Measurements from ENCODE around the gene OSR1. TPM values are rescaled to one million over a fixed set of nuclear protein-coding genes. Genes with fewer than 3 reads are reported as not detected.
"Not testable (repeated sequence)": the region's sequence is repeated elsewhere in the genome, so short reads cannot be mapped to it uniquely, and the experiment has no call there.

The OSR1 gene
- 1.9 and 2.2 TPM in 2 replicates for total RNA-seq (2014; rRNA removed; shearing (Covaris generic))

DNA sequence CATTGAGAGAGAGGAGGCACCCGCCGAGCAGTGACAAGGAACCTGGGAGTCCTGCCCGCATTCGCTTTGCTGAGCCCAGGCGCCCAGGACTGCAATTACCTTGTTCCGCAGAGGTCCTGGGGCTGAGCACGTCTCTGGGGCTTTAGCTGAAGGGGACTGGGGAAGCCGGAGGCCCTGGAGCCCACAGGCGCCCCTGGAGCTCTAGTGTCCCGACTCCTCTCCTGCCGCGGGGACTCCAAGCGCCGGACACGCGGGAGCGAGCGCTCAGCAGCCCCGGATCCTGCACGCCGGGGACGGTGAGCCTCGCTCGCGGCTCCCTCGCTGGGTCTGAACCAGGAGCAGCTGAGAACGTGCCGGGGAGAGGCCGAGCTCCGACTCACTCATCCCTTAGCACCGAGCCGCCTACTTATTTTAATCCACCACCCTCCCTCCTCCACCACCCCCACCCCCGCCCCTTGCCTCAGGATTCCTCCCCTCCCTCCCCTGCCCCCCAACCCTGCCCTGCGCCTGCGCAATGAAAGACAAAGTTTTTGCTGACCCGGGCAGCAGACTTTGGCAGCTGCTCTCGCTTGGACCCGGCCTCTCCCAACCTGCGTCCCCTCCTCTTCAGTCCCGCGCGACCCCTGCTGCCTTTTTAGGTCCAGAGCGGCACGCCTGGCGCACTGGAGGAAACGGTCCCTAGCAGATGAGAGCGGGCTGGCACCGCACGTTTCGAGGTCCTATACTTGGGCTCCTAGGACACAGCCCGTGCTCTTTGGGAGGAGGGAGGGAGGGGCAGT, at the start of gene OSR1:
OSR1 (minus strand) TSS at position 382 of the 779 bp plus-strand sequence. CDS start 4,818 bp downstream, outside the sequence.
- no peaks in the 10 kb centered on the region for H3K36me3 ChIP-seq
- DNase-seq (ENCODE audit: low read depth in 1 of 2, low spot score in 2 of 2): peak; percentile 65 to 77
- H3K9me3 ChIP-seq (replicated peaks): no peaks in the 10 kb centered on the region
- H3K4me1 ChIP-seq (replicated peaks): peaks cover 12% of the 10 kb centered on the region
- no peak within 1 kb of the TSS for H3K27ac ChIP-seq
- no peaks in the 10 kb centered on the region for H3K27me3 ChIP-seq (replicated peaks)
- H3K4me3 ChIP-seq: peak within 1 kb of the TSS; percentile 58

DNA sequence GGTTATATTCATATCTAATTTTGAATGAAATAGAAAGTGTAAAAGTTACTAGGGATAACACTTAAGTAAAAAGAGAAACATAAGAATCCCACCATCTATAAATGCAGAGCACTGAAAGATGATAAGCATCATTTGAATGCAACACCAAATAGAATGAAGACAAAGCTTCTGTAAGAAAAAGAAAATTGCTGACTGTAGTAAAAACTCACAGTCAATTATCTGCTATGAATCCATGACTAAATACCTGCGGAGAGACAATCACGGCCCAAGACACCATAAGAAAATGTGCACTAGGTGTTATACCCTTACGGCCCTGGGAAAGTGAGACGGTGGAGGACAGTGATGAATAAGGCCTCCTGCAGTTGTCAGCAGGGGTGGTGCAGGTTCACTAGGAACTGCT, 45.4 kb upstream of the OSR1 start:
- no peak overlapping the region for H3K4me3 ChIP-seq
- H3K4me1 ChIP-seq (replicated peaks): no peaks in the 10 kb centered on the region
- no peaks in the 10 kb centered on the region for H3K36me3 ChIP-seq
- 0 out of 2 replicates have a peak, but pooled peaks cover 2% of the 10 kb centered on the region for H3K27me3 ChIP-seq (replicated peaks)
- DNase-seq (ENCODE audit: low read depth in 1 of 2, low spot score in 2 of 2): no peak
- H3K27ac ChIP-seq: no peak overlapping the region
- H3K9me3 ChIP-seq (replicated peaks): no peaks in the 10 kb centered on the region

DNA sequence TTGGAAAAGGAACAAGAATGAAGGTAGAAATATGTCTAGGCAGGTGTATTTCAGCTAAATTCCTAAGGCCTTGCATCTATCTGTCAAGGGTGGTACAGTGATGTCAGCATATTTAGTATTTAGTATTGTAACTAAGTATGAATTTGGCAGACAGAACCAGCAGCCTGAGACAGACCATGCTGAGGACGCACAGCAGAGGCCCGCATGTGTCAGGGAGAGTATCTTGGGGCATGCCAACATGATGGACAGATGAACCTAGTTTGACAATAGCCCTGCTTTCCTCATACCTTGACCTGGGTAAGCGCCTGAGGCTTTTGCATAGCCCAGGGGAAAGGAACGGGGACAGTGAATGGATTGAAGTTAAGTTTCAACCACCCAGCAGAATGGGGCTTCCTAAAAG, 33.8 kb upstream of the OSR1 start:
- no peaks in the 10 kb centered on the region for H3K4me1 ChIP-seq (replicated peaks)
- no peak for DNase-seq (ENCODE audit: low read depth in 1 of 2, low spot score in 2 of 2)
- H3K36me3 ChIP-seq: no peaks in the 10 kb centered on the region
- H3K27ac ChIP-seq: no peak overlapping the region
- no peaks in the 10 kb centered on the region for H3K9me3 ChIP-seq (replicated peaks)
- no peaks in the 10 kb centered on the region for H3K27me3 ChIP-seq (replicated peaks)
- H3K4me3 ChIP-seq: no peak overlapping the region

DNA sequence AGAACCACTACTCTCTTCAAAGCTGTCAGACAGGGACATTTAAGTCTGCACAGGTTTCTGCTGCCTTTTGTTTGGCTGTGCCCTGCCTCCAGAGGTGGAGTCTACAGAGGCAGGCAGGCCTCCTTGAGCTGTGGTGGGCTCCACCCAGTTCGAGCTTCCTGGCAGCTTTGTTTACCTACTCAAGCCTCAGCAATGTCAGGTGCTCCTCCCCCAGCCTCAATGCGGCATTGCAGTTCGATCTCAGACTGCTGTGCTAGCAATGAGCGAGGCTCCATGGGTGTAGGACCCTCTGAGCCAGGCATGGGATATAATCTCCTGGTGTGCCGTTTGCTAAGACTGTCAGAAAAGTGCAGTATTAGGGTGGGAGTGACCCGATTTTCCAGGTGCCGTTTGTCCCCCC, 31.0 kb upstream of the OSR1 start:
- H3K9me3 ChIP-seq (replicated peaks); H3K4me1 ChIP-seq (replicated peaks); H3K27me3 ChIP-seq (replicated peaks); DNase-seq (ENCODE audit: low read depth in 1 of 2, low spot score in 2 of 2); H3K27ac ChIP-seq; H3K4me3 ChIP-seq; H3K36me3 ChIP-seq: not testable (repeated sequence)

DNA sequence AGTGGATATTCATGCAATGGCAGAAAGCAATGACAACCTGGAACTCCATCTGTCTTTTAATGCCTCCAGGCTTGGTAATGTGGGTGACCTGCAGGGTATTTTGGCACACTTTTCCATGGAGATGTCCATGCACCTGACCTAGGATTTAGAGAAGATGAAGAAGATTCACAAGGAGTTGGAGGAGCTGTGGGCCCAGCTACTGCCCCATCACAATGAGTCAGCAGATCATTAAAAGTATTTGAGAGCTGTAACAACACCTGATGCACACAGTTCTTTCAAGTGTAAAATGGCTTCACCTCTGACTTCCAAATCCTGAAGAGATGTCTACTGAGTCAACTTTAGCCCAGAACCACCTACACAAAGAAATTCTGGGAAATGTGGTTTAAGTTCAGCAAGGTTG, 22.1 kb upstream of the OSR1 start:
- no peak overlapping the region for H3K27ac ChIP-seq
- no peaks in the 10 kb centered on the region for H3K4me1 ChIP-seq (replicated peaks)
- no peak overlapping the region for H3K4me3 ChIP-seq
- no peaks in the 10 kb centered on the region; the same call in 1 of the 2 replicates for H3K27me3 ChIP-seq (replicated peaks)
- no peaks in the 10 kb centered on the region for H3K9me3 ChIP-seq (replicated peaks)
- no peak for DNase-seq (ENCODE audit: low read depth in 1 of 2, low spot score in 2 of 2)
- no peaks in the 10 kb centered on the region for H3K36me3 ChIP-seq

DNA sequence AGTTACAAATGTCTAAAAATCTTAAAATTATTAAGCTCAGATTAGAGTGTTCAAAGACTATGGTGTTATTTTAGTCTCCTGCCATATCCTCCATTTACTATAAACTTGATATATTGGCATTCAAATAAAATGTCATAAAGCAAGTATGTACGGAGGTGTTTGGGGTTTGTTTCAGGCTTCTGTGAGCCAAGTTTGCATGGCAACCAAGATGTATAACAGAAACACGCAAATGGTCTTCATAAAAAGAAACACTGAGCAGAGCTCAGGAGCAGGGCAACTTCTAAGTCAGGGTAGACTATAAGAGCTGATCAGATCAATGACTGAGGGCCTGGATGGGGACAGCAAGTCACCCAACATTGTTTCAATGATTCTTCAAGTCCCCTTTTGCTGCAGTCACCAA, 20.5 kb upstream of the OSR1 start:
- Histone ChIP-seq H3K36me3 (no peaks in the 10 kb centered on the region), H3K4me3 (no peak overlapping the region), H3K27me3 (replicated peaks) (no peaks in the 10 kb centered on the region; the same call in 1 of the 2 replicates), H3K9me3 (replicated peaks) (no peaks in the 10 kb centered on the region), H3K4me1 (replicated peaks) (no peaks in the 10 kb centered on the region), H3K27ac (no peak overlapping the region)
- no peak for DNase-seq (ENCODE audit: low read depth in 1 of 2, low spot score in 2 of 2)

DNA sequence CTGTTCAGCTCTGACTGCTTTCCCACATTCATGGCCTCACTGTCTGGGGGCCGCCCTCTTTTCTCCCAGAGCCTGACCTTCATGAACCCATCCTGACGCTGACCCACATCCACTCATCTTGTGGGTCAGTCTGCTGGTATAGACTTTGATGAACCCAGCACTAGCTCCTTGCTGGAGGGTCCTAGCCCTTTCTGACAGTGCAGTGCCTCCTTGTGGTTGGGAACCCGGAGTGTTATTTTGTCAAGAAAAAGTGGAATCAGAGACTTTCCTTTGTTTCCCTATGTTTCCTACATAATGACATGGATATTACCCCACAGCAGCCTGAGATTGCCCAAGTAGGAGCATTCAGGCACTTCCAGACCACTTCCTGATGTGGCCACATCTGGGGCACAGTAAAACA, 19.3 kb upstream of the OSR1 start:
- DNase-seq (ENCODE audit: low read depth in 1 of 2, low spot score in 2 of 2): no peak
- Histone ChIP-seq H3K36me3 (no peaks in the 10 kb centered on the region), H3K4me3 (no peak overlapping the region), H3K4me1 (replicated peaks) (no peaks in the 10 kb centered on the region), H3K27ac (no peak overlapping the region), H3K9me3 (replicated peaks) (no peaks in the 10 kb centered on the region), H3K27me3 (replicated peaks) (no peaks in the 10 kb centered on the region; the same call in 1 of the 2 replicates)

DNA sequence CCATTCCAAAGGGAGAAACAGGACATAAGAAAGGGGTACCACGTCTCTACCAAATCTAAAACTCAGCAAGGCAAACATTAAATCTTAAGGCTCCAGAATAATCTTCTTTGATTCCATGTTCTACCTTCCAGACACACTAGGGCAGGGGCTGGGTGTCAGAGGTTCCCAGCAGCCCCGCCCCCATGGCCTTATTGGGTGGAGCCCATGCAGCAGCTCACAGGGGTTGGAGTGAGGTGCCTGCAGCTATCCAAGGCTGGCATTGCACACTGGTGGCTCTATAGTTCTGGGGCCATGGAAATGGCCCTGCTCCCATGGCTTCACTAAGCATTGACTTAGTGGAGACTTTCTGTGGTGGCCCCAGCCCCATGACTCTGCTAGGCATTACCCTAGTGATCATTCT, 14.9 kb upstream of the OSR1 start:
- Histone ChIP-seq H3K4me1 (replicated peaks) (no peaks in the 10 kb centered on the region), H3K9me3 (replicated peaks) (no peaks in the 10 kb centered on the region), H3K27me3 (replicated peaks) (no peaks in the 10 kb centered on the region), H3K36me3 (no peaks in the 10 kb centered on the region), H3K4me3 (no peak overlapping the region), H3K27ac (no peak overlapping the region)
- DNase-seq (ENCODE audit: low read depth in 1 of 2, low spot score in 2 of 2): no peak

DNA sequence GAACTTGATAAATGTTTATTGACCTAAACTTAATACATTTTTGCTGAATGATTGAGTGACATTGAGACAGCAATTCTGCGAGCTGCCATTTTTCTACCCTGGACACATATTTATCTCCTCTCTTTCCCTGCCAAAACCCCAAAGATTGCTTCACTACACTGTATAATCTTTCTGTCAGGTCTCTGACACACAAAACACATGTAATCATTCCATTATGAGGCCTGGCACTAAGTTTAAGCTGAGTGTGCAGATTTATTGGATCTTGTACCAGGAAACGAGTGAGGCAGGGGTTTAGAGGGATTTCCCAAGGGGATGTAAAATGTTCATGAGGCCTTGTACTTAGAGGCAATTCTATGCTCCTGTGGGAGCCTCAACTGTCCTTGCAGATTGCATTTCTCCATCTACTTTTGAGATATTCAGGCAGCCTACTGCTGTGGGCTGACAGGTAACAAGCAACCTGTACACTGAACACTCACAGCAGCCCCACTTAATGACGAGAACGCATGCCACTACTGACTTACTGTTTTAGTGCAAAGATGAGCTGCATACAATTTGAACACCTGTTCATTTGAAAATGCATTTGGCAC, 13.7 kb upstream of the OSR1 start:
- Histone ChIP-seq H3K9me3 (replicated peaks) (no peaks in the 10 kb centered on the region), H3K4me1 (replicated peaks) (no peaks in the 10 kb centered on the region), H3K36me3 (no peaks in the 10 kb centered on the region), H3K27me3 (replicated peaks) (no peaks in the 10 kb centered on the region), H3K27ac (no peak overlapping the region), H3K4me3 (no peak overlapping the region)
- DNase-seq (ENCODE audit: low read depth in 1 of 2, low spot score in 2 of 2): no peak

DNA sequence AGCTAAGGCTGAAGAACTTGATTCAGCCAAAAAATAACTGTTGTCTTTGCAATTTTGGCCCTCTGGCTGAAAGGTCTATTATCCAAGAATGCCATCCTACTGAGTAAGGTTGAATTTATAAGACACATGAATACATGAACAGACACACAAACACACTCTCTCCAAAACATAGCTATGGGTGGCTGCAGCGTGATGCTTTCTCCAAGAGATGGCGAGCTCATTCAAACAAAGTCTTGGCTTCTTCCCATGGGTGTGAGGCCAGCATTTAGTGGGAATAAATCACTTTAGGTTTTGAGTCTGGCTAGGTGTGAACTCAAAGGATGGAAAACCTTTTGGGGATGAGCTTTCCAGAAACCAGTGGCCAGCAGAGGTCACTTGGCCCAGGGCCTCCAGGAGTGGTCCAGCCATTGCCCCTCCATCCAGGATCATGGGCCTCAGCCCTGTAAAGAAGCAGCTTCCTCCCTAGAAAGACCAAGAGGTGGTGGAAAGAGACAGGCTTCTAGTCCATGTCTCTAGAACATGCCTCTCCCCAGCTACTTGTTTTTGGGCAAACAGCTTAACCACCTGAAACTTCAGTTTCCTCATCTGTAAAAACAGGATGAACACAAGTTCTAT, 11.0 kb upstream of the OSR1 start:
- DNase-seq (ENCODE audit: low read depth in 1 of 2, low spot score in 2 of 2): no peak

DNA sequence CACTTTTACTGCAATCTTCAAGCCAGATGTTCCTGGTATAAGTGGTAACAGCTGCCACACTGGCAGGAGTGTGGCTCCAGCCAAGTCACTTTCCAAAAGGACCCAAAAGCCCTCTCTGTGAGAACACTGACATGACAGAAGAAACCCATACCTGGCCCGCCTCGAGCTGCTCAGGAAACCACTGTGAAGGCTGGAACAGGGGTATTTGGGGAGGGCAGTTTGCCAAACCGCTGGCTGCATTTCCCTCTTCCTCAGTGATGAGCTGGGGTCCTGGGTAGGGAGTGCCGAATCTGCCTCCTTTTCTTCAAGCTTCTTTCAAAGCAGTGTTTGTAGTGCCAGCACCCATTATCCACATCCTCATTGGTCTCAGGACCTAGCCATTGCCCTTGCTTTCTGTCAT, 10.3 kb upstream of the OSR1 start:
- Histone ChIP-seq H3K36me3 (no peaks in the 10 kb centered on the region), H3K27ac (no peak overlapping the region), H3K4me1 (replicated peaks) (no peaks in the 10 kb centered on the region), H3K27me3 (replicated peaks) (no peaks in the 10 kb centered on the region), H3K9me3 (replicated peaks) (no peaks in the 10 kb centered on the region), H3K4me3 (no peak overlapping the region)
- no peak for DNase-seq (ENCODE audit: low read depth in 1 of 2, low spot score in 2 of 2)

More for the DNA sequence above, 11.0 kb upstream of the OSR1 start:
- no peaks in the 10 kb centered on the region for H3K27me3 ChIP-seq (replicated peaks)
- no peaks in the 10 kb centered on the region for H3K36me3 ChIP-seq
- H3K27ac ChIP-seq: no peak overlapping the region
- H3K4me3 ChIP-seq: no peak overlapping the region
- no peaks in the 10 kb centered on the region for H3K9me3 ChIP-seq (replicated peaks)
- no peaks in the 10 kb centered on the region for H3K4me1 ChIP-seq (replicated peaks)

DNA sequence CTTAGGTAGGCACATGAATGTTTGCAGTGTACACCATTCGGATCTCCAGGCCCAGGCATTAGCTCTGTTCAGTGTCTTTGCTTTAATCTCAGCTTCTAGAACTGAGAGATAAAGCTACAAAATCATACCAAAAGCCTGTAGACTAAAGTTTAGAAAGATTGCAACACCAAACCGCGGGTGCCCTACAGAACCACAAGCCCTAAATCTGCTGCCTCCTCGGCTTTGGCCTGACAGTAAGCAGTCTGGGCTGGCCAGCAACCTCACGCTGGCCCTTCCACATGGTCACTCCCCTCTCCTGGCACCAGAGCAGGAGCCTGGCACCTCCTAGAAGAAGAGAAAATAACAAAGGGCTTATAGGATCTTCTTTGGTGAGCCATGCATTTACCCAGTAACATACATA, 8.9 kb upstream of the OSR1 start:
- peaks cover 3% of the 10 kb centered on the region; the same call in 1 of the 2 replicates for H3K4me1 ChIP-seq (replicated peaks)
- no peaks in the 10 kb centered on the region for H3K9me3 ChIP-seq (replicated peaks)
- H3K4me3 ChIP-seq: no peak overlapping the region
- H3K27me3 ChIP-seq (replicated peaks): no peaks in the 10 kb centered on the region
- no peak overlapping the region for H3K27ac ChIP-seq
- no peak for DNase-seq (ENCODE audit: low read depth in 1 of 2, low spot score in 2 of 2)
- H3K36me3 ChIP-seq: no peaks in the 10 kb centered on the region

DNA sequence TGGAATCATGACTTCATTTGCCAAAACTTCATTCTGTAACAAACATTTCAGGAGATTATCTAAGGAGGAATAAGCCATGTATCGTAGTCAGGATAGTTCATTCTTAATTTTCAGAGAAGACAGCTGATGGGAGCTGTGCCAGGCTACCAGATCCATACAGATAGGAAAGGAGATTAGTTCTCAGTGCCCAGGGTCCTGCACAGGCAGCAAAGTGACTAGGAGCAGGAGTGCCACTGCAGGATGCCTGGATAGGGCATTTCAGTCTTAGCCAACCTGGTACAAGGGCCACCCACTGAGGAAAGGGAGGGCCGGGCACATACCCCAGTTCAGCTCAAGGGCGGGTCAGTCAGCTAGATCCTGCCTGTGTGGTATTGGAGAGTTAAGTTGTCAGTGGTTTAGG, 6.7 kb upstream of the OSR1 start:
- no peak overlapping the region for H3K27ac ChIP-seq
- no peaks in the 10 kb centered on the region for H3K36me3 ChIP-seq
- H3K4me3 ChIP-seq: no peak overlapping the region
- no peaks in the 10 kb centered on the region for H3K9me3 ChIP-seq (replicated peaks)
- H3K27me3 ChIP-seq (replicated peaks): no peaks in the 10 kb centered on the region
- H3K4me1 ChIP-seq (replicated peaks): peaks cover 3% of the 10 kb centered on the region; the same call in 1 of the 2 replicates
- DNase-seq (ENCODE audit: low read depth in 1 of 2, low spot score in 2 of 2): no peak

DNA sequence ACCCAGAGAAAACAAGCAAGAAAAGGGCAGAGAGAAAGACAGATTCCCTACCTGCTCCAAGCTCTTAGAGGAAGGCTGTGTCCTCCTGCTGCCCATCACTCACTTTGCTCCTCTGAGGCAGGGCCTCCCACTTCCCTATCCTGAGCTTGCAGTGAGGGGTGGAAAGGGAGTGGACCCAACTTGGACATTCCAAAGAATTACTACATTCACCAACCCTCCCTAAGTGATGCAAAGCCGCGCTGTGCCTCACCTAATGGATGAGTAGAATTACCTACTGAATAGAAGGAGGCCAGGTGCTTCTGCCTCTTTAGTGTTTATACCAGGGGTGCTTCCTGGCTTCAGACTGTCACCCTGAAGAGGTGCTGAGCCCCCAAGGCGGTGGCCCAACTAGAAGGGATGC, 5.6 kb upstream of the OSR1 start:
- Histone ChIP-seq H3K4me1 (replicated peaks) (peaks cover 5% of the 10 kb centered on the region), H3K27ac (no peak overlapping the region), H3K36me3 (no peaks in the 10 kb centered on the region), H3K27me3 (replicated peaks) (no peaks in the 10 kb centered on the region), H3K4me3 (no peak overlapping the region), H3K9me3 (replicated peaks) (no peaks in the 10 kb centered on the region)
- no peak for DNase-seq (ENCODE audit: low read depth in 1 of 2, low spot score in 2 of 2)

All from SJSA1 (cell line).